Calu3 (cell line): Measurements from ENCODE around the gene ZNF99. TPM values are rescaled to one million over a fixed set of nuclear protein-coding genes. Genes with fewer than 3 reads are reported as not detected.

Source experiments
- Bru-seq: library from RNA; stranded (reverse); fragments of 400-500 nt; gene quantifications from one replicate; lab custom pipeline; 2021; lab: Mats Ljungman, UMichigan
- BruChase-seq, 2 experiments: library from RNA; stranded (reverse); fragments of 400-500 nt; gene quantifications; one replicate each; lab custom pipeline; 2021; lab: Mats Ljungman, UMichigan
- BruUV-seq: library from RNA; stranded (reverse); fragments of 400-500 nt; replicated peaks from 2 replicates; lab custom pipeline; 2021; lab: Mats Ljungman, UMichigan
- CTCF ChIA-PET: fragments of 300-600 bp; sonication (Branson Sonifier 250); formaldehyde crosslinking; loops from one replicate; lab custom pipeline; 2022; ENCODE audit warnings: antibody characterized with exemption; lab: Charles Lee
- DNase-seq: peaks from one replicate; pipeline ENCODE4 v3.0.0; 2022
- H3K27ac Mint-ChIP-seq: one replicate; pipeline ENCODE4 v1.8.0; 2022; ENCODE audit warnings: mixed read lengths; ENCODE audit not compliant: unreplicated experiment
- H3K27me3 Mint-ChIP-seq: one replicate; pipeline ENCODE4 v1.8.0; 2022; ENCODE audit warnings: mixed read lengths; ENCODE audit not compliant: unreplicated experiment
- H3K36me3 Mint-ChIP-seq: one replicate; pipeline ENCODE4 v1.8.0; 2022; ENCODE audit warnings: mild to moderate bottlenecking, moderate library complexity, mixed read lengths; ENCODE audit not compliant: insufficient read depth, unreplicated experiment
- H3K4me1 Mint-ChIP-seq: one replicate; pipeline ENCODE4 v1.8.0; 2022; ENCODE audit warnings: mild to moderate bottlenecking, low read depth, mixed read lengths; ENCODE audit not compliant: unreplicated experiment
- H3K4me3 Mint-ChIP-seq: one replicate; pipeline ENCODE4 v1.8.0; 2022; ENCODE audit warnings: mild to moderate bottlenecking, low read depth, moderate library complexity, mixed read lengths; ENCODE audit not compliant: unreplicated experiment
- H3K9me3 Mint-ChIP-seq: one replicate; pipeline ENCODE4 v1.8.0; 2022; ENCODE audit warnings: low read depth, mixed read lengths; ENCODE audit not compliant: unreplicated experiment
- CTCF ChIP-seq: fragments of 200-600 bp; IDR thresholded peaks from one replicate; pipeline ENCODE4 v1.8.0; 2022; ENCODE audit warnings: antibody characterized with exemption; ENCODE audit not compliant: unreplicated experiment
- intact Hi-C: fragments of 100-400 bp; cut with micrococcal nuclease; formaldehyde crosslinking; loops from one replicate; pipeline ENCODE4 v1.10.0; 2022; ENCODE audit not compliant: unreplicated experiment
- long read RNA-seq: library from polyadenylated mRNA; stranded (forward); transcript quantifications from one replicate; pipeline ENCODE4 v2.0.0, GENCODE V29; 2022
- total RNA-seq: library from RNA; stranded (reverse); gene quantifications from 2 replicates; pipeline ENCODE4 v1.2.3, GENCODE V29; 2022

ZNF99 gene
- total RNA-seq: not detected in 2 replicates
- not detected for Bru-seq, nascent RNA
- not detected for BruChase-seq, experiment 1, labeled RNA remaining after a 6-hour chase
- not detected for BruChase-seq, experiment 2, labeled RNA remaining after a 2-hour chase
- long read RNA-seq: 0 reads

- H3K4me1 Mint-ChIP-seq: no peaks in the 10 kb centered on the region
- TF ChIP-seq CTCF: no peak
- BruUV-seq: no TSS peak
- DNase-seq: no peak
- H3K9me3 Mint-ChIP-seq: peaks cover 8% of the 10 kb centered on the region
- CTCF ChIA-PET: no interaction called here
- no peaks in the 10 kb centered on the region for H3K36me3 Mint-ChIP-seq
- no peaks in the 10 kb centered on the region for H3K27me3 Mint-ChIP-seq
- H3K4me3 Mint-ChIP-seq: no peak within 1 kb of the TSS
- intact Hi-C loops: no loop called here
- H3K27ac Mint-ChIP-seq: no peak within 1 kb of the TSS
Measured at GRCh38 chr19:22783651-22784410, at the start of gene ZNF99. Gene ZNF99 (minus strand): TSS chr19:22784151. CDS start chr19:22784016, 135 bp downstream.

- no TSS peak for BruUV-seq
- intact Hi-C loops: no loop called here
- H3K4me1 Mint-ChIP-seq: no peaks in the 10 kb centered on the region
- H3K27ac Mint-ChIP-seq: no peak within 1 kb of the TSS
- CTCF ChIA-PET: interaction anchor here (0.7 kb wide), 1 partner anchor 11 kb away, joined by 4 read pairs; no protein-coding TSS in a partner anchor
- H3K27me3 Mint-ChIP-seq: no peaks in the 10 kb centered on the region
- no peaks in the 10 kb centered on the region for H3K36me3 Mint-ChIP-seq
- H3K4me3 Mint-ChIP-seq: no peak within 1 kb of the TSS
- no peak for TF ChIP-seq CTCF
- H3K9me3 Mint-ChIP-seq: no peaks in the 10 kb centered on the region
- DNase-seq: no peak
Measured at GRCh38 chr19:22832031-22832762, 48.2 kb upstream of the ZNF99 start, which contains the start of gene ZNF723. Gene ZNF723 (plus strand): TSS chr19:22832291. CDS start chr19:22832380, 89 bp downstream.

- intact Hi-C loops: no loop called here
- no peak for TF ChIP-seq CTCF
- DNase-seq: no peak
- Mint-ChIP-seq H3K4me1 (no peaks in the 10 kb centered on the region), H3K27ac (no peak overlapping the region), H3K4me3 (no peak overlapping the region), H3K9me3 (no peaks in the 10 kb centered on the region), H3K36me3 (no peaks in the 10 kb centered on the region), H3K27me3 (no peaks in the 10 kb centered on the region)
- CTCF ChIA-PET: interaction anchor here (0.7 kb wide), 1 partner anchor 12 kb away, joined by 4 read pairs; no protein-coding TSS in a partner anchor
- BruUV-seq: no TSS peak
Measured at GRCh38 chr19:22831211-22831610, 47.3 kb upstream of the ZNF99 start.

- TF ChIP-seq CTCF: no peak
- H3K27me3 Mint-ChIP-seq: no peaks in the 10 kb centered on the region
- DNase-seq: no peak
- no peak overlapping the region for H3K27ac Mint-ChIP-seq
- peaks cover 4% of the 10 kb centered on the region for H3K9me3 Mint-ChIP-seq
- intact Hi-C loops: no loop called here
- no TSS peak for BruUV-seq
- H3K4me3 Mint-ChIP-seq: no peak overlapping the region
- H3K36me3 Mint-ChIP-seq: no peaks in the 10 kb centered on the region
- no peaks in the 10 kb centered on the region for H3K4me1 Mint-ChIP-seq
- CTCF ChIA-PET: no interaction called here
Measured at GRCh38 chr19:22814124-22814523, 30.2 kb upstream of the ZNF99 start.
